Fibroblast of lung (primary cell): Measurements from ENCODE around the gene SEC61B.

ENCODE experiments used
- EZH2 ChIP-seq: IDR thresholded peaks from 2 replicates; pipeline ENCODE4 v1.5.1; 2012; ENCODE audit warnings: low read length, control low read depth, mild to moderate bottlenecking; ENCODE audit errors: missing control alignments
- TF ChIP-seq, protein P1 (sequence below), 2 donors: IDR thresholded peaks in 1 of 2; conservative IDR thresholded peaks in 1 of 2; 1 replicate in 1 of 2; 2 replicates in 1 of 2; pipeline ENCODE4 v1.5.1; 2011 to 2012; ENCODE audit warnings: low read length in 2 of 2, control low read depth in 1 of 2, inconsistent platforms in 1 of 2, low read depth in 1 of 2, mild to moderate bottlenecking in 1 of 2

DNA sequence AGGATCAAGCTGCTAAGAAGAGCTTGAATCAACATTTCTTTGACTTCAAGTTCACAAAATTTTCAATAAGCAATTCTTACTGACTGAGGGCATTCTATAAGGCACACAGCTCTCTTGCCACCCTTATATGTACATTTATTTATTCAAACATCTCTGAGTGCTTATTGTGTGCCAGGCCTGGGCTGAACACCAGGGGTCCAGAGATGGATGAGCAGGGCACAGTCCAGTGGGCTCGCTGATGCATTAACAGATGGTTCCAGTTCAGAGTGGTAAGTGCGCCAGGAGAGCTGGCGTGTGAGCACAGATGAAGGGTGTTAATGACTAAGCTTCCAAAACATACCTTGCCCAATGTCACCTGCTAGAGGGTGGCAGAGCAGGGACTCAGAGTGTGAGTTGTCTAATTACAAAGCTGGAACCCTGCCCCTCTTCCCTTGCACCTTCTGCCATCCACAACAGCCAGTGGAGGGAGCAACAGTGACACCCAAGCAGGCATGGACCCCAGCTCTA, 24.9 kb upstream of the SEC61B start:
- TF ChIP-seq, protein P1, sequence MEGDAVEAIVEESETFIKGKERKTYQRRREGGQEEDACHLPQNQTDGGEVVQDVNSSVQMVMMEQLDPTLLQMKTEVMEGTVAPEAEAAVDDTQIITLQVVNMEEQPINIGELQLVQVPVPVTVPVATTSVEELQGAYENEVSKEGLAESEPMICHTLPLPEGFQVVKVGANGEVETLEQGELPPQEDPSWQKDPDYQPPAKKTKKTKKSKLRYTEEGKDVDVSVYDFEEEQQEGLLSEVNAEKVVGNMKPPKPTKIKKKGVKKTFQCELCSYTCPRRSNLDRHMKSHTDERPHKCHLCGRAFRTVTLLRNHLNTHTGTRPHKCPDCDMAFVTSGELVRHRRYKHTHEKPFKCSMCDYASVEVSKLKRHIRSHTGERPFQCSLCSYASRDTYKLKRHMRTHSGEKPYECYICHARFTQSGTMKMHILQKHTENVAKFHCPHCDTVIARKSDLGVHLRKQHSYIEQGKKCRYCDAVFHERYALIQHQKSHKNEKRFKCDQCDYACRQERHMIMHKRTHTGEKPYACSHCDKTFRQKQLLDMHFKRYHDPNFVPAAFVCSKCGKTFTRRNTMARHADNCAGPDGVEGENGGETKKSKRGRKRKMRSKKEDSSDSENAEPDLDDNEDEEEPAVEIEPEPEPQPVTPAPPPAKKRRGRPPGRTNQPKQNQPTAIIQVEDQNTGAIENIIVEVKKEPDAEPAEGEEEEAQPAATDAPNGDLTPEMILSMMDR (conservative IDR thresholded peaks at IDR 0.05 in 1 of 2, IDR thresholded peaks at IDR 0.05 in 1 of 2; ENCODE audit: low read depth in 1 of 2, low read length in 2 of 2): no peak
- no peak for TF ChIP-seq EZH2
